HG02610 (cell line): Measurements from ENCODE around the gene RIIAD1.

Experiments used
- ATAC-seq: cut with Tn5 transposase; IDR thresholded peaks from one replicate; pipeline ENCODE4 v1.9.1; 2021; ENCODE audit warnings: mild to moderate bottlenecking, moderate library complexity; ENCODE audit not compliant: unreplicated experiment

Gene RIIAD1

DNA sequence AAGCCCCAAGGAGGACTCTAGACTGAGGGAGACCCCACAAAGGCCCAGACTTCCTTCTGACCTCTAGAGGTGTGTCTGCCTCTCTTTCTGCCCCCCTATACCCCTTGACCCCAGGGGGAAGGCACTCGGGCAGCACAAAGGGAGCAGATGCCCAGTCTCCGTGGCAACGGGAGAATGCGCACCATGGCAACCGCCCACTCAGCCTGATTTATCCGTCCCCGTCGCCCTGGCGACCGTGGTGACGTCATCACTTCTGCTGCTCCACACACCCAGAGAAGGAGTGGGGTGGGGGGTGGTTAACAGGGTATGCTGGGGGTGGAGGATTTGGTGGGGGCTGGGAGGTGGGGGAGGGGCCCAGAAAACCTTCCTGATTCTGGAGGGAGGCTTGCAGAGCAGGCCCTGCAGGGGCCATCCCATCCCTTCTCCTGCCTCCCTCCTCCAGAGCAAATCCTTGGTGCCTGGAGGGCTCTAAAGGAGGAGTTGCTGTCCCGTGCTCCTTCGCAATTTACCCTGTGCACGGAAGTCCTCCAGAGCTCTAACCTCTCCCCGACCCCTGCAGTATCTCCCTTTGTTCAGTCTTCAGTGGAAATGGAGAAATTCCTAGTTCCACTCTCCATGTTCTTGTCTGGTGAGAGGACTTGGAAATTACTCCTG is 11.0 kb upstream of the RIIAD1 start:
- ATAC-seq = no peak

DNA sequence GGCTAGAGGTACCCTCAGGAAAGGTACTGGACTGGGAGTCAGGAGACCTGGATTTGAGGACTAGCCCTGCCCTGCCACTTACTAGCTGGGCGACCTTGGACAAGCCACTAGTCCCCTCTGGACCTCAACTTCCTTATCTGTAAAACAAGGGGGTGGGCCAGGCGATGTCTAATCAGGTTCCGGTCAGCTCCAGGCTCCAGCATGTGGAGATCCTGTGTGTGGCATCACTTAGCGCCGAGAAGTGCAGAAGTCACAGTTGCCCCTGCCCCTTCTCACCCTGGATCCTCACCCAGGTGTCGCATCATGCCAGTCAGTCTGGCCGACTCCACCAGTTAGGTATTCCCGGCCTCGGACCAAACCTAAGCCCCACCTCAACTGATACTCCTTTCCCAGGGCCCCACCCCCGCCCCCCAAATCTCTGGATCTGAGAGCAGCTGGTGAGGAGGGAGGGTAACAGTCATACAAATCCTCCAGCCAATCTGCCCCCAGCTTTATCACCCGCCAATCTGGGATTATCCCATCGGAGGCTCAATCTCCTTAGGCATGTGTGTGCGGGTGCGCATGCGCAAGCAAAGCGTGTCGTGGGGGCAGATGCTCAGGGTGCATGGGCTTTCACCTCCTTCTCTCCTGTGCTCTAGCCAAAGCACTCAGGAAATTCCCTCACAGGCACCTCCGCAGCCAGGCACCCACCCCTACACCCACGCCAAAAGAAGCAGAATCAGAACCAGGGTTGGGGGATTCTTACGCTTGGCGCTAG is 10.1 kb upstream of the RIIAD1 start:
- no peak for ATAC-seq

DNA sequence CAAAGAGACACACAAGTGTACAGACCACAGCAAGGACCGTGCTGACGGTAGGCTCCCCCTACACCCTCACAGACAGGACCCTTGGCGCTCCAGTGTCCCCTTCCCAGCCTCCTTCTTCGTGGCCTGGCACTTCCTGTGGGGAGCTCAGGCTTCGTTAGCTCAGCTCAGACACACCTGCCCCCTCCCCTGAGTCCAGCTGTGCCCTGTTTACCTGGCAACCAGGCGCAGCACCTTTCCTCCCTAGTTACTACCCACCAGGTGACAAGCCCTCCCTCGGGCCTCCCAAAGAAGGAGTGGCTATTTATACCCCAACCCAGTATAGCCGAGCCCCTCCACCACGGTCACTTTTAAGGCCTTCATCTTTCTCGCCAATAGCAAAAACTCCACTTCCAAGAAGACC is 9.4 kb upstream of the RIIAD1 start:
- ATAC-seq = no peak

DNA sequence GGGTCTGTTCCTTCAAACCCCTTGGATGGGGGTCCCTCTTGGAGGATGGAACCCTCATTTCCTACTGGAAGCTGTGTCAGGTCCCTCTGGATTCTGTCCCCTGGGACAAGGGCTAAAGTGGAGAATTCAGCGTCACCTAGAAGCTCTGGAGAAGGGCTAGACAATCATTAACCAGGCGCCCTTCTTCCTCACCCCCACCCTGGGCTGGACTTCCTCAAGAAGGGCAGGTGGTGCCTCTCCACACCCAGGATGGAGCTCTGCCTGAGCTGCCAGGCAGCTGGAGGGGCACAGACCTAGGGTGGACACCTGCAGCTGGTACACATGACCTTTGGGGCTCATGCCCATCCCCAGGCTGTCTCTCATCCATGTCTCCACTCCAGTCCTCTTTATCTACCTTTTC is 8.3 kb upstream of the RIIAD1 start:
- ATAC-seq = no peak

DNA sequence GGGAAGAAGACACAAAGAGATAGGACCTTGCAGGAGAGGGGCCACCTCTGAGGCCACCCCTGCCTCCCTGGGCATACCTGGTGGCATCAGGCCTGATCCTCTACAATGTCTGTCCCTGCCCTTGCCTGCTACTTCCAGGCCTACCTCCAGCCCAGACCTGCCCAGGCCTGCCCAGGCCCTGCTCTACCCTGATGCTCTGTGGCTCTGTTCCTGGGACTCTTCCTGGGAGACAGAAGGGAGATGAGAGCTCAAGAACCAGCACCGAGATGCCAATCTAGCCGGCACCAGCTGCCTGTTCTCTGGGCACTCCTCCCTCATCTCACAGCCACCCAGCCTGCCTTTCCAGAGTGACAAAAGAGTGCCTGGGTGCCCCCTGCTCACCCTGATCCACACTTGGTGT is 7.4 kb upstream of the RIIAD1 start:
- no peak for ATAC-seq

DNA sequence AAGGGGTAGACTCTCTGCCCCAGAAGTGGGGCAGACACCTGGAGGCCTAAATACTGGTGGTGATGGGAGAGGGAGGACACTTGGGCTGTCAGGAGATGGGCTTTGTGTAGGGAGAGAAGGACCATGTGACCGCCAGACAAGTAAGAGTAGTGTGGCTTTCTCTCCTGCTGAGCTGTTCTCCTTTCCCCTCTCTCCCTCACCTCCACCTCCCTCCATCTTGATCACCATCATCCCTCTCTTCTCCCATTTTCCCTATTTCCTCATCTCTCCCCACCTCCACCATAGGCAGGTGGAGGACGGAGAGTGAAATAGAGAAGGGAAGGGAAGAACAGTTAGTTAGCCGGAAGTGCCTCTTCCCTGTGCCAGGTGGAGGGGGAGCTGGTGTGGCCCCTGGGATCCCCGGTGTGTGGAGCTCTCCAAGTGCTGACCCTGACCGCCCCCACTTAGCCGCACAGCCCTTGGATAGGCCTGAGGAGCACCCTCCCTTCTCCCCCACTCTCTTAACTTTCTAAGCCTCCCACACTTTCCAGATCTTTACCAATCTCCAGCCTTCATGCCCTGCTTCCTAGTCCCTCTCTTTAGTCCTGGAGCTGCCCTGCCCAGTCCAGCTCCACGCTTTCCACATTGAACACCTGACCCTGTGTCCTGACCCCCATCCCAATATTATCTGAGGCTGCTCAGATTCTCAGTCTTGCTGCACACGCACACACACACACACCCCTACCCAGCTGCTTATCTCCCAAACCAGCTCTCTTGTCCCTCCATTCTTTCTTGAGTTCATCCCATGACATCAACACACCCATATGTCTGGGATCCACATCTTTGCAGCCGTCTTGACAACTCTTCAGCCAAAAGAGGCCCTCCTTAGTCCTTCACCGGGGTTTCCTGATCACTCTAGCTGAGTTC is 6.2 kb upstream of the RIIAD1 start:
- ATAC-seq = no peak

DNA sequence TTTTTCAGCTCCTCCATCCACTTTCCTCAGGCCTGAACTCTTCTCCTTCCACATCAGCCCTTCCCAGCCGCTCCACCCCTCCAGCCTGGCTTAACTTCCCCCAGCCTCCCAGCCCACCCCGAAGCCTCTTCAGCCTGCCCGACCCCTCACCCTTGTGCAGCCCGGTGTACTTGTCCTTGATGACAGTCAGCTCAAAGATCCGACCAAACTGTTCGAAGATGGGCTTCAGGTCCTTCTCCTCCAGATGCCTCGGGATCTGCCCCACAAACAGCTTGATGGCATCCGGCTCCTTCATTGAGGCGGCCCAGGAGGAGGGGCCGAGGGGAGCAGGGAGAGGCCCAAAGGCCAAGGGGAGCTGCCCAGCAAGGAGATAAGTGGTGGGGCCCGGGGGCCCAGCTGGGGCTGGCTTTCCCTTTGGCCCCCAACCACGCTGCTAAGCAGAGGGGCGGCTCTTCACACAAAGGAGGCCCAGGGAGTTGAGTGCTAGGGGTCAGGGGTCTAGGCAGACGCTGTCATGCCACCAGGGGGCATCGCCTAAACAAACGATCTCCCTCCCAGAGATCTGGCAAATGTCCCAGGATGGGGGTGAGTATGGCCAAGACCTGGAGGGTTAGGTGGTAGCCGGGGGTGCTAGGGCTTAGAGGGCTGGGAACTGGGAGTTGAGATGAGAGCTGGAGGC is 5.5 kb upstream of the RIIAD1 start:
- ATAC-seq = no peak

DNA sequence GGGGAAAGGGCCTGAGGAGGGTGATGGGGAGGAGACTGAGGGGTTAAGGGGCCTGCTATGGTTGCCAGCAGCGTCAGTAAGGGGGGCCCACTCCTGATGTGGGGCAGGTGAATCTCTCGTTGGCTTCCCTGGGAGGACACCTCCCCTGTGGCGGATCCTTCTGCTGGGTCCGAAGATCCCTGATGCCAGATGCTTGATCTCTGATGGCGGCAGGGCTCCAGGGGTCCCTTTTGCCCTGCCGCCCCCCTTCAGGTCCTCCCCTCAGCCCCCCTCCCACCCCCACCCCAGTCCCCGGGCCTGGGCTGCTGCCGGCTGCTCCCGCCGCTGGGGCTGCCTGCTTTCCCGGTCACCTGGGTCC is 4.9 kb upstream of the RIIAD1 start:
- ATAC-seq = no peak

DNA sequence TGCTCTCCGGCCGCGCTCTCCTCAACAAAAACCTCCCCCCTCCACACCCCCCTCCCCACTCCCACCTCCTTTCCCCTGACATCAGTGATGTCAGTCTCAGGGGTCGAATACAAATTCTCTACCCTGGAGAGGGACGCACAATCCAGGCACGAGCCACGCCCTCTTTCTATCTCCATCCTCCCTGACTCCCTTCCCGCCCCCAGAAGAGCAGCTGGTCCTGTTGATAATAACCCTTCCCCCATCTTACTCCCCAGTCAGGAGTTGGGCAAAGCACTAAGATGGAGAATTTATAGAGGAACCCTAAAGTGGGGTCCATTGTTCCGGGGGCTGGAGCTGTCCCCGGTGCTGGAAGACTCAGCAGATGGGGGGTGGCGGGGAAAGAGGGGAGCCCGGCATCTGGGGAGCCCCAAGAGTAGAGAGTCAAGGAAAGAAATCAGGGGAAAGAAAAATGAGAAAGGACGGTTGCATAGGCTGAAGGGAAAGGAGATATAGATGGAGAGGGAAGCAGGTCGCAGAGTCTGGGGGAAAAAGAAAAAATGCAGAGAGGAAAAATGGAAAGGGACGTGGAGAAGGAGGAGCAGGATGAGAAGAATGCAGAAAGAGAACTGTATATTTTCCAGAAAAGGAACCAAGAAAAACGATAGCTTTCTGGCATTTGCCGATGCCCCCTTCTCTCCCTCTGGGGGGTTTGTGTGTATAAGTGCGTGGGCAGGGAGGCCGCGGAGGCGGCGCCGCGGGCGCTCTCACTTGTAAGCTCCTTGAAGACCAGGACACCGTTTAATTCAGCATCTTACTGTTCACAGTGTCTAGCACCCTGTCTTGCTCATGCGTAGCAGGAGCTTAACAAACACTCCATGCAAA is 4.3 kb upstream of the RIIAD1 start, which contains the start of gene CELF3:
Gene CELF3 (minus strand): TSS at position 33 of the 861 bp plus-strand sequence. CDS start 783 bp downstream, outside the sequence.
- ATAC-seq = no peak

DNA sequence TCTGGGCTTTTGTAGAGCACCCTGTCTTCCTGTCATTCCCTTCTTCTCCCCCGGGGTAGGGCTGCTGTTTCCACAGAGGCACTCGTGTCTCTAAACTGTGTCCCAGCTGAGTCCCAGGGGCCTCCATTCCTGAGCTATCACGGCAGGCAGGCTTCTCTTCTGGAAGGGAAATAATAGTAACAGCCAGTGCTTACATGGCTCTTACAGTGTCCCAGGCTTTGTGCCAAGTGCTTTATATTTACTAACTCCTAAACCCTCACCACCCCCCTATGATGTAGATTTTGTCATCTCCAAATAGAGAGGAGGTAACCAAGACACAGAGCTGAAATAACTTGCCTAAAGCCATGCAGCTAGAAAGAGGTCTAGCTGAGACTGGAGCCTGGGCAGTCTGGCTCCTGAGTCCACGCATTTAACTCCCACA is 3.3 kb upstream of the RIIAD1 start:
- no peak for ATAC-seq

DNA sequence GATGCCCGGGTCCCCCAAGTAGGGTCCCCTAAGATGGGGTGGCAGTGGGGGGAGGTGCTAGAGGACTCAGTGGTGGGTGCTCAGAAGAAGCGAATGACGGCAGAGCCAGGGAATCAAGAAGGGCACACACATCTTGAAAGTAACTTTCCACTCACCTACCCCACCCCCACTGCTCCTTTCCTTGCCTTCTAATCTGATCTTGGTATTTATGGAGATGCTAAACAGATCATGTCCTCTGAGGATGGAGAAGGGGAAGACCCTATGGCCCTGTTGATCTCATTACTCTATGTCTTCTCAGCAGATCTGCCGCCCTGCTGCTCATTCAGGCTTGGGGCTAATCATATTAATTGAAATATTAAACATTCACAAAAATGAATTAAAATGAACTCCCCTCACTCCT is 2.7 kb upstream of the RIIAD1 start:
- ATAC-seq = no peak

DNA sequence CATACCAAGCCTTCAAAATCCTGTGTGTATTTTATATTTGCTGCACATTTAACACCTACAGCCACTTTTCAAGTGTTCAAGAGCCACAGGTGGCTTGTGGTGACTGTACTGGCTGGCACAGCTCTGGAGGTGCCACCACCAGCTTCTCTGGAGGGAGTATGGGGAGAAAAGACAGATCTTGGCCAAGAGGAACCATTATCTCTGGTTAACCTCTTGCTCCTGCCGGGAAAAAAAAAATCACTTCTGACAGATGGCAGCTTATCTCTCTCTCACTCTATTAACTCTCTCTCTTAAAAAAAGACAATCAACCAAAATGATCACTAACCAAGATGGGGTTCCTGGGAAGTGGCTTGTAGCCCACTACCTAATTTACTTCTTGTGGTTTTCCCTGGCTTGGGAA is 1.2 kb upstream of the RIIAD1 start:
- ATAC-seq = no peak

DNA sequence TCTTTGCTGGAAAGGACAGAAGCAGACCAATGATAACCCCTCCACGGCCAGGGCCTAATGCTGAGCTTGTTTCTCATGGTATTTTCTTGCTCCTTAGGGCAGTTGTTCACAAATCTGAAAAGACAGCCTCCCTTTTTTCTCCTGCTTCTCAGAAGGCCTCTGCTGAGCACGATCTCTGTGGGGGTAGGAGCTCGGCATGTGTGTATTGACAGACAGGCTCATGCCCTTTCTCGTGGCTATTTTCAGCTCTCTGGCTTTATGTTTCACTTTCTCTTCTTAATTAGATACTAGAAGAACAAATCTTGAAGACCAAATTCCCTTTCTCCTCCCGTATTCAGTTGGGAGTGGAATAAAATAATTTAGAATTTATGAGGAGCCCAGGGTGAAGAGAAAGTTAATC is 768 bp upstream of the RIIAD1 start:
- no peak for ATAC-seq

DNA sequence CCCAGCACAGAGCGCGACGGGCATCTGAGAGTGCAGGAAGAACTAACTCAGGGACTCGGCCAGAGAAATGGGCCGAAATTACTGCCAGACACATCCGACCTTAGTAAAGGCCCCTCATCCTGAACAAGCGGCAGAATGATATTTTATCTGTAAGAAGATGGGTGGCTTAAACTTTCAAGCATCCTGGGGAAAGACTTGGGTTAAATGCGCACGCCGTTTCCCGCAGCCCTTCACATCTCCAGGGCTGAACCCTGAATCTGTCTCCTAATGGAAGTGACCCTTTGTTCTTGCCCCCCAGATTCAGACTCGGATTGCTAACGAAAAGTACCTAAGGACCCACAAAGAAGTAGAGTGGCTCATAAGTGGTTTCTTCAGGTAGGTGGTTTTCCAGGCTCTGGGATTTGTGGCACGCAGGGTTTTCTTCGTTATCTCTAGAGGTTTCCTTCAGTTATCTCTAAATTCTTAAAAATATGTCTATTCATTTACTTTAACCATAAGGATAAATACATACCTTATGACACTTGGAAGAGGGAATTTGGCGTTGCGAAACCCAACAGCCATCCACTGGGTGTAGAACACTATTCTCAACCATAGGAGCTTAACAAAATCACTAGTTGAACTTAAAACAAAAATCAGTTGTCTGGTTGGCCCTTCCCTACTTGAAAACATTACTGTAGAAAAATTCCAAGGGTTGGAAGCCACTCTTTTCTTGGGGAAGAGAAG is 627 bp downstream of the RIIAD1 start:
- ATAC-seq = no peak

DNA sequence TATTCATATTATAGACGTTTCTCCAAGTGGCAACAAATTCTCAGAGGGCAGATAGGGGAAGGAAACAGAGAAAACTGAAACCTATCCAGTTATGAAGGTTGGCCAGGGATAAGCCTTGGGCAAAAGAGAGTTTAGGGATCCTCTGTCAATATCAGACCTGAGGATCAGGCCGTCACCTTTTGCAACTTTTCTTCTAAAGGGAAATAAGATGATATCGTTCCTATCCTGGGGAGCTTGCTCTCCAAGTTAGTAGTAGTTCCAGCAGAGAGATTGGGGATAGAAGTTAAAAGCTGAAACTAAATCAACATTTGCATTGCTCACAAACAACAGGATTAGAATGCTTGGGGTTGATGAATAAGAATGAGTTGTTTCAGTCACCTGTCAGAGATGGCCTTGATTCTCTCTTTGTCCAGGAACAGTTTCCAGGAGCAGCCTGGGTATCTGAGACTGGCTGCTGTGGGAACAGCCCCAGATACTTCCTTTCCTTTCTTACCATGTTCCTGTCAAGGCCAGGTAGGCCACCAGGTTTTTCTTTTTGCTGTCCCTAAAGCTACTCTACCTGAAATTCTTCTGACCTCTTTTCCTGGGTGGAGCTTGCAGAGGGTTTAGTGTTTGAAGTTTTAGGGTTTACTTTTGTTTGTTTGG is 2.5 kb downstream of the RIIAD1 start:
- ATAC-seq = no peak

DNA sequence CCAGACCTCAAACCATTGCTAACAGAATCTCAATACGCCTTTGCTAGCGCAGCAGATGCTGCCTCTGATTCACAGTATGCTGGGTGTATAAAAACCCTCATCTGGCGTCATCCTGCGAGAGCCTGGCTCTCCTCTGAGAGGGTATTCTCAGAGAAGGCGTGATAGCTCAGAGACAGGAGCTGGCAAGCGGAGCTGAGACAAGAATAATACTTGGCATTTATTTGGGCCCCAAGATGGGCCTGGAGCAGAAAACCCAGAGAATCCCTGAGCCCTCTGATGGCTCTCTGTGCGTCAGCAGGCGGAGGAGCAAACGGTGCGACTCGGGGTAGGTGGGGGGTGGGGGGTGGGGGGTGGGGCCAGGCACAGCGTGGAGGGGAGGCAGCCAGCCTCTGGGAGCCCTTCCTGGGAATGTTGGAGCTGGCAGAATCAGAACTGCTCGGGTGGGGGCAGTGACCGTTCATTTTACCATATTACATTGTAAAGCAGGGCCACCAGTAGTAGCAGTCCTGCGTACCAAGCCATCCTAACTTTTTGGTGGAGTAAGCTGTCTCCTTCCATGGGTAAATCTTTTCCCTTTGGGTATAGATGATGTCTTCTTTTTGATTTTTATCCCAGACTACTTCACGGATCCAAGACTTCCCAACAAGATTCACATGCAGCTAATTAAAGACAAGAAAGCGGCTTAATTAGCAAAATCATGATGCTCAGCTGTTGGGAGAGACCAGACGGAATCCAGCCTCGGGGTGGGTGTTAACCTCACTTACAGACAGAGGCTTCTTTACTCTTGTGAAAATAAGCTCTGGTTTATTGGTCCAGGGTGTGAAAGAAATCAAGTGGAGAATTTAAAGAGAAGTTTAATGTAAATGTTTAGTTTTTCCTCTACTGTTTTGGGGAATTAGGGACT is 7.1 kb downstream of the RIIAD1 start:
- ATAC-seq = no peak

DNA sequence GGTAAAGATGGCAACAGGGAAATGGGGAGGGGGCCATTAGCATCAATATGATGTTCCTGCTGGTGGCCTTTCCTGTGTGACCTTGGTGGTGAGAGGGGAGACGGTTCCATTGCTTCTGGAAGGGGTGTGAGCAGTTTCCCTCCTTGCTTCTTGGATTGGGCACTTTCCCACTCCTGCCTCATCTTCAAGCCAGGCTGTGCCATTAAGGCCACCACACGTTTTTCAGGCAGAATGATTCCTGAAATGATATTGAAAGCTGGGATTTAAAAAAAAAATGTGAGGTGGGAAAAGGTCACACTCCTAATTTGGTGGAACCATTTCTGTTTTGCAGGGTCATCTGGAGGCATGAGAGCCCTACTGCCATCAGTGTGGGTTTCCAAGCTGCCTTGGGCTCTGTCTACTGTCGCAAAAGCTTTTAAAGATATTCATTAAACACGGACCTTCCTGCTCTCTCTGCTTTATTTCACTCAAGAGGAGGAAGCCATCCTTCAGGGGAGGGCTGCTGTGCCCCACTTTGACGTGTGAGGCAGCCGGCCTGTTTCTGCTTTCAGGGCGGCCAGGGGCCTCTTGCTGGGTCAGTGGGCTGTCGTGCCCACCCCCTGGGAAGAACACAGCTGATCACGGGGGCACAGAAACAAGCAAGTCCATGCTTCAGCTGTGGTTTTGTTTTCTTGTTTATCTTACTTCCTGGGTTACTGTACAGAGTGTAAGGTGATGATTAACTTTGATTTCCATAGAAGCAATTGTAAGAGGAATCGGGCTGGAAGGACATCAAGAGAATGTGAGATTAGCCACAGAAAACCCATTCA is 8.0 kb downstream of the RIIAD1 start:
- no peak for ATAC-seq
